Right lobe of liver (tissue), 4 donors: ENCODE measurements around the gene BANK1.

Experiments used
- POLR2A ChIP-seq: fragments of 450-650 bp; IDR thresholded peaks from one replicate; pipeline ENCODE4 v1.6.1; 2017; ENCODE audit warnings: antibody characterized with exemption, mild to moderate bottlenecking
- TF ChIP-seq, protein P1 (sequence below), 4 donors: fragments of 200-600 bp in 3 of 4; fragments of 450-650 bp in 1 of 4; IDR thresholded peaks; one replicate each; pipeline versions ENCODE4 v1.5.1 to v1.8.0; 2016 to 2022; ENCODE audit warnings: antibody characterized with exemption in 4 of 4, mild to moderate bottlenecking in 2 of 4
- donor health status: DM: no; HTN: no; CAD: no.
- donor health status: DM: no; HTN: no; CAD: no.
- donor health status: DM: no; HTN: yes; CAD: no.

- TF ChIP-seq, protein P1, sequence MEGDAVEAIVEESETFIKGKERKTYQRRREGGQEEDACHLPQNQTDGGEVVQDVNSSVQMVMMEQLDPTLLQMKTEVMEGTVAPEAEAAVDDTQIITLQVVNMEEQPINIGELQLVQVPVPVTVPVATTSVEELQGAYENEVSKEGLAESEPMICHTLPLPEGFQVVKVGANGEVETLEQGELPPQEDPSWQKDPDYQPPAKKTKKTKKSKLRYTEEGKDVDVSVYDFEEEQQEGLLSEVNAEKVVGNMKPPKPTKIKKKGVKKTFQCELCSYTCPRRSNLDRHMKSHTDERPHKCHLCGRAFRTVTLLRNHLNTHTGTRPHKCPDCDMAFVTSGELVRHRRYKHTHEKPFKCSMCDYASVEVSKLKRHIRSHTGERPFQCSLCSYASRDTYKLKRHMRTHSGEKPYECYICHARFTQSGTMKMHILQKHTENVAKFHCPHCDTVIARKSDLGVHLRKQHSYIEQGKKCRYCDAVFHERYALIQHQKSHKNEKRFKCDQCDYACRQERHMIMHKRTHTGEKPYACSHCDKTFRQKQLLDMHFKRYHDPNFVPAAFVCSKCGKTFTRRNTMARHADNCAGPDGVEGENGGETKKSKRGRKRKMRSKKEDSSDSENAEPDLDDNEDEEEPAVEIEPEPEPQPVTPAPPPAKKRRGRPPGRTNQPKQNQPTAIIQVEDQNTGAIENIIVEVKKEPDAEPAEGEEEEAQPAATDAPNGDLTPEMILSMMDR (IDR thresholded peaks at IDR 0.05) = no peak
- no peak for TF ChIP-seq POLR2A
Observed at GRCh38 chr4:102031406-102031805, 240.9 kb downstream of the BANK1 start.
